ENCODE measurements around the gene TSNAXIP1. TPM values are rescaled to one million over a fixed set of nuclear protein-coding genes. Genes with fewer than 3 reads are reported as not detected.

TSNAXIP1 gene
- total RNA-seq, 4 donors from 2014 or later, result 0.15 to 0.97 (median 0.72) TPM

DNA sequence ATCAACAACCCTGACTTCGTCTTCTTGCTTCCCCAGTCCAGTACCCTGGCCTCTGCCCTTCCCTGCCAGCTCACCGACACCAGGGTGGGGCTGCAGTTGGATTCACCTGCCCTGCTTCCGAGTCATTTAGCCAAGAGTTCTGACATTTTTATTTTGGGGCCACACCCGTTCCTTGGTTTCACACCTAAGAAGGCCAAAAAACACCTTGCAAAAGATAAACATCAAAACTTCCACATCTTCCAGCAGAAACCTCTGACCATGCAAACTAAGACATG is 45.8 kb upstream of the TSNAXIP1 start:
- H3K27ac ChIP-seq, result peak overlapping the region in 3 of 4 donors; percentile 28 to 71 (median 63)
- H3K4me3 ChIP-seq, result no peak overlapping the region
- intact Hi-C loops (cut with DNase I), result no loop called here
- H3K27me3 ChIP-seq, result no peaks in the 10 kb centered on the region
- H3K9me3 ChIP-seq, result no peaks in the 10 kb centered on the region
- H3K36me3 ChIP-seq, result peaks cover 7 to 67% (median 13%) of the 10 kb centered on the region in 3 donors
- peaks cover 0 to 18% (median 5%) of the 10 kb centered on the region in 3 donors for H3K4me1 ChIP-seq
- DNase-seq, result no peak
- WGBS, 2 donors, result 53 to 64% methylated on average over 4 of the region's 4 CpGs
- TF ChIP-seq POLR2A (IDR thresholded peaks at IDR 0.05), result no peak
- TF ChIP-seq CTCF (IDR thresholded peaks at IDR 0.05), result no peak

- H3K4me1 ChIP-seq, result peaks cover 0 to 18% (median 5%) of the 10 kb centered on the region in 3 donors
- WGBS, 2 donors, result 100% methylated on average over 1 of the region's 1 CpG
- no peak overlapping the region for H3K4me3 ChIP-seq
- intact Hi-C loops (cut with DNase I), result no loop called here
- no peaks in the 10 kb centered on the region for H3K9me3 ChIP-seq
- no peak for DNase-seq
- TF ChIP-seq CTCF (IDR thresholded peaks at IDR 0.05) (no peak), POLR2A (IDR thresholded peaks at IDR 0.05) (no peak)
- no peaks in the 10 kb centered on the region for H3K27me3 ChIP-seq
- H3K36me3 ChIP-seq, result peaks cover 7 to 74% (median 13%) of the 10 kb centered on the region in 3 donors
- peak overlapping the region in 1 of 4 donors; percentile 23 for H3K27ac ChIP-seq
Observed at GRCh38 chr16:67761924-67762323, 44.8 kb upstream of the TSNAXIP1 start.

DNA sequence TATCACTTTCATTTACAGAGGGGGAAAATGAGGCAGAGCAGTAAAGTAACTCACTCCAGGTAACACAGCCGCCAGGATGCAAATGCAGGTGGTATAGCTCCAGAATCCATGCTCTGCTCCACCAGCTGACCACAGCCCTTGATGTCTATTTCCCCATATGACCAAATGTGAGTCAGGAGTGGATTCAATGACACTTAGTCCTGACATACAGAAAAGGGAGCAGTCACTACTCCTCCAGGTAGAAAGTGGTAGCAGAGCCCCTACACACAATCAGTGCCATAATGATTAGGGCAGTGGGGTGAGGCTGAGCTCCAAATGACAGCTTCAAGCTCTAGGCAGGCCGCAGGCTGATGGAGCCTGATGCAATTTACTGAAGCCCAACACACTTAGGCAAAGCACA is 44.3 kb upstream of the TSNAXIP1 start:
- TF ChIP-seq CTCF (IDR thresholded peaks at IDR 0.05) (no peak), POLR2A (IDR thresholded peaks at IDR 0.05) (no peak)
- no peak for DNase-seq
- WGBS, 2 donors, result 81 to 100% methylated on average over 2 of the region's 2 CpGs
- Histone ChIP-seq H3K4me1 (peaks cover 0 to 18% (median 5%) of the 10 kb centered on the region in 3 donors), H3K27ac (peak overlapping the region in 3 of 4 donors; percentile 1 to 54 (median 23)), H3K4me3 (no peak overlapping the region), H3K9me3 (no peaks in the 10 kb centered on the region), H3K36me3 (peaks cover 7 to 74% (median 13%) of the 10 kb centered on the region in 3 donors), H3K27me3 (no peaks in the 10 kb centered on the region)
- intact Hi-C loops (cut with DNase I), result no loop called here

- peaks cover 7 to 67% (median 13%) of the 10 kb centered on the region in 3 donors for H3K36me3 ChIP-seq
- H3K27me3 ChIP-seq, result no peaks in the 10 kb centered on the region
- H3K27ac ChIP-seq, result peak overlapping the region in 2 of 4 donors; percentile 1 to 54
- H3K9me3 ChIP-seq, result no peaks in the 10 kb centered on the region
- WGBS, 2 donors, result 91 to 97% methylated on average over 5 of the region's 5 CpGs
- intact Hi-C loops (cut with DNase I), result no loop called here
- no peak for DNase-seq
- H3K4me1 ChIP-seq, result peaks cover 0 to 21% (median 5%) of the 10 kb centered on the region in 3 donors
- H3K4me3 ChIP-seq, result no peak overlapping the region
- TF ChIP-seq POLR2A (IDR thresholded peaks at IDR 0.05), result no peak
- no peak for TF ChIP-seq CTCF (IDR thresholded peaks at IDR 0.05)
Observed at GRCh38 chr16:67763066-67763465, 43.6 kb upstream of the TSNAXIP1 start.

DNA sequence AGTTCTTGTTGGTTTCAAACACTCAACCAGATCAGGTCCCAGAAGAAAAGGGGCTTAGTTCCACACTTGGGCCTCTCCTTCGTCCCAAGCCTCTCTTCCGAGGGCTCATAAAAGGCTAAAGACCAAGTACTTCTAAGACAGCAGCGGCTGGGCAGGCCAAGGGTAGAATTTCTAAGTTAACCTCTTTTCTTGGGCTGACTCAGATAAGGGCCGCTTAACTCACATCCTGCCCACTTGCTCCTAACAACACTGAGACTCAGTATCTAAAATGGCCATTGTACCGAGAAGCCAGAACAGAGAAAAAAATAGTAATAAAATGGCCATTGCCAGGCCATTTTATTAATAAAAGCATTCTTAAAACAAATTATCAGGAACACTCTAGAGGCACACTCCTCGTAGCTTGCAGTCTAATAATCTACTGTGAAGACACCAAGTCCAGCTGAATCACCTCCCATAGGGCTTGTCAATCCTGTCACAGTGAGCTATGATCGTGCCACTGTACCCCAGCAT is 42.5 kb upstream of the TSNAXIP1 start:
- WGBS, 2 donors, result 87 to 94% methylated on average over 7 of the region's 7 CpGs
- no peak overlapping the region for H3K4me3 ChIP-seq

DNA sequence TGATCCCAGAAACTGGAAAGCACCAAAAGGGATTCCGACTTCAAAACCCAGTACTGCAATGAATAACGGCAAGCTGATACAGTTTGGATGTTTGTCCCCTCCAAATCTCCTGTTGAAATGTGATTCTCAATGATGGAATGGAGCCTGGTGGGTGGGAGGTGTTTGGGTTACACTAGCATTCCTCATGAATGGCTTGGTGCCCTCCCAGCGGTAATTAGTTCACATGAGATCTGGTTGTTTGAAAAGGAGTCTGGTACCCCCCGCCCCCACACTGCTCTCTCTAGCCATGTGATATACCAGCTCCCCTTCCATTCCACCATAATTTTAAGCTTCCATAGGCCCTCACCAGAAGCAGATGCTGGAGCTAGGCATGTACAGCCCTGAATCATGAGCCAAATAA is 40.4 kb upstream of the TSNAXIP1 start:
- peaks cover 0 to 64% (median 7%) of the 10 kb centered on the region in 3 donors for H3K36me3 ChIP-seq
- TF ChIP-seq POLR2A (IDR thresholded peaks at IDR 0.05) (no peak), CTCF (IDR thresholded peaks at IDR 0.05) (no peak)
- DNase-seq, result no peak
- H3K4me1 ChIP-seq, result peaks cover 0 to 12% (median 0%) of the 10 kb centered on the region in 3 donors
- no peak overlapping the region for H3K4me3 ChIP-seq
- no peaks in the 10 kb centered on the region for H3K27me3 ChIP-seq
- WGBS, 2 donors, result 87 to 98% methylated on average over 4 of the region's 4 CpGs
- H3K27ac ChIP-seq, result no peak overlapping the region
- no peaks in the 10 kb centered on the region for H3K9me3 ChIP-seq
- intact Hi-C loops (cut with DNase I), result no loop called here

More for the DNA sequence above, 42.5 kb upstream of the TSNAXIP1 start:
- H3K36me3 ChIP-seq, result peaks cover 6 to 55% (median 7%) of the 10 kb centered on the region in 3 donors
- intact Hi-C loops (cut with DNase I), result no loop called here
- peaks cover 0 to 26% (median 5%) of the 10 kb centered on the region in 3 donors for H3K4me1 ChIP-seq
- H3K27ac ChIP-seq, result no peak overlapping the region
- H3K27me3 ChIP-seq, result no peaks in the 10 kb centered on the region
- H3K9me3 ChIP-seq, result no peaks in the 10 kb centered on the region
- no peak for TF ChIP-seq POLR2A (IDR thresholded peaks at IDR 0.05)
- DNase-seq, result no peak

Data from esophagus squamous epithelium (tissue), 5 donors.